Astrocyte (in vitro differentiated cells and primary cell): ENCODE results near the gene AGTRAP. TPM values are rescaled to one million over a fixed set of nuclear protein-coding genes. Genes with fewer than 3 reads are reported as not detected.

Experiments used
- DNase-seq: peaks from one replicate; pipeline ENCODE4 v3.0.0-alpha.2; 2010; ENCODE audit warnings: low read depth
- FAIRE-seq: peaks from 2 replicates; lab custom pipeline; 2011; peaks lifted over from hg19 to GRCh38; lab: Jason Lieb, UNC
- H2AFZ ChIP-seq: 2 replicates; pipeline ENCODE4 v1.6.0; 2012; ENCODE audit warnings: low read depth, low read length, inconsistent platforms
- H3K27ac ChIP-seq: 2 replicates; pipeline ENCODE4 v1.5.1; 2011; ENCODE audit warnings: low read depth, low read length, inconsistent platforms
- H3K27me3 ChIP-seq: 2 replicates; pipeline ENCODE4 v1.6.0; 2011; ENCODE audit warnings: low read length, inconsistent platforms; ENCODE audit not compliant: insufficient read depth
- H3K36me3 ChIP-seq: 2 replicates; pipeline ENCODE4 v1.5.1; 2011; ENCODE audit warnings: low read length, inconsistent platforms; ENCODE audit not compliant: insufficient read depth
- H3K4me1 ChIP-seq: 2 replicates; pipeline ENCODE4 v1.5.1; 2011; ENCODE audit warnings: low read length, inconsistent platforms; ENCODE audit not compliant: insufficient read depth
- H3K4me2 ChIP-seq: 2 replicates; pipeline ENCODE4 v1.6.0; 2012; ENCODE audit warnings: low read length, inconsistent platforms
- H3K4me3 ChIP-seq: 2 replicates; pipeline ENCODE4 v1.5.1; 2011; ENCODE audit warnings: low read depth, mild to moderate bottlenecking, low read length, inconsistent platforms; ENCODE audit not compliant: insufficient read depth
- H3K79me2 ChIP-seq: 2 replicates; pipeline ENCODE4 v1.6.0; 2012; ENCODE audit warnings: mild to moderate bottlenecking, low read length, inconsistent platforms; ENCODE audit not compliant: insufficient read depth
- H3K9ac ChIP-seq: 2 replicates; pipeline ENCODE4 v1.6.0; 2012; ENCODE audit warnings: mild to moderate bottlenecking, low read length, inconsistent platforms
- H3K9me3 ChIP-seq: 2 replicates; pipeline ENCODE4 v1.5.1; 2012; ENCODE audit warnings: low read depth, mild to moderate bottlenecking, low read length, inconsistent platforms; ENCODE audit not compliant: insufficient read depth
- H4K20me1 ChIP-seq: 2 replicates; pipeline ENCODE4 v1.6.0; 2012; ENCODE audit warnings: low read length, inconsistent platforms; ENCODE audit not compliant: insufficient read depth
- H3K27ac Mint-ChIP-seq: one replicate; pipeline ENCODE4 v1.8.0; 2021; ENCODE audit warnings: mild to moderate bottlenecking, mixed read lengths; ENCODE audit not compliant: unreplicated experiment
- H3K27me3 Mint-ChIP-seq: one replicate; pipeline ENCODE4 v1.8.0; 2021; ENCODE audit warnings: low read depth, mixed read lengths; ENCODE audit not compliant: unreplicated experiment
- H3K36me3 Mint-ChIP-seq: one replicate; pipeline ENCODE4 v1.8.0; 2021; ENCODE audit warnings: low read depth, mixed read lengths; ENCODE audit not compliant: unreplicated experiment
- H3K4me1 Mint-ChIP-seq: one replicate; pipeline ENCODE4 v1.8.0; 2021; ENCODE audit warnings: low read depth, mixed read lengths; ENCODE audit not compliant: unreplicated experiment
- H3K4me3 Mint-ChIP-seq: one replicate; pipeline ENCODE4 v1.8.0; 2021; ENCODE audit warnings: mild to moderate bottlenecking, moderate library complexity, mixed read lengths; ENCODE audit not compliant: unreplicated experiment
- H3K9me3 Mint-ChIP-seq: one replicate; pipeline ENCODE4 v1.8.0; 2021; ENCODE audit warnings: mild to moderate bottlenecking, mixed read lengths; ENCODE audit not compliant: unreplicated experiment
- EZH2 ChIP-seq: IDR thresholded peaks from 2 replicates; pipeline ENCODE4 v1.6.1; 2012; ENCODE audit warnings: mild to moderate bottlenecking, low read length, inconsistent platforms; ENCODE audit not compliant: insufficient read depth
- total RNA-seq: library from RNA; stranded (reverse); gene quantifications from 2 replicates; pipeline ENCODE4 v1.2.1, GENCODE V29; 2021
- TF ChIP-seq, protein P1 (sequence below): IDR thresholded peaks from 2 replicates; pipeline ENCODE4 v1.5.1; 2011; ENCODE audit warnings: low read depth, mild to moderate bottlenecking, inconsistent platforms, low read length, moderate library complexity; ENCODE audit not compliant: insufficient read depth

AGTRAP gene
- total RNA-seq, 1 donor from 2014 or later = 38.7 TPM

- Mint-ChIP-seq H3K36me3 (no peaks in the 10 kb centered on the region), H3K9me3 (no peaks in the 10 kb centered on the region), H3K27me3 (peaks cover 37% of the 10 kb centered on the region), H3K4me3 (no peak overlapping the region), H3K4me1 (no peaks in the 10 kb centered on the region), H3K27ac (no peak overlapping the region)
- H4K20me1 ChIP-seq = no peaks in the 10 kb centered on the region
- H3K27ac ChIP-seq = no peak overlapping the region
- no peak for FAIRE-seq
- no peak overlapping the region for H2AFZ ChIP-seq
- no peaks in the 10 kb centered on the region for H3K36me3 ChIP-seq
- H3K9me3 ChIP-seq = no peaks in the 10 kb centered on the region
- H3K9ac ChIP-seq = no peak overlapping the region
- H3K4me1 ChIP-seq = peaks cover 3% of the 10 kb centered on the region
- H3K4me3 ChIP-seq = no peak overlapping the region
- H3K27me3 ChIP-seq = peaks cover 2% of the 10 kb centered on the region
- TF ChIP-seq, protein P1, sequence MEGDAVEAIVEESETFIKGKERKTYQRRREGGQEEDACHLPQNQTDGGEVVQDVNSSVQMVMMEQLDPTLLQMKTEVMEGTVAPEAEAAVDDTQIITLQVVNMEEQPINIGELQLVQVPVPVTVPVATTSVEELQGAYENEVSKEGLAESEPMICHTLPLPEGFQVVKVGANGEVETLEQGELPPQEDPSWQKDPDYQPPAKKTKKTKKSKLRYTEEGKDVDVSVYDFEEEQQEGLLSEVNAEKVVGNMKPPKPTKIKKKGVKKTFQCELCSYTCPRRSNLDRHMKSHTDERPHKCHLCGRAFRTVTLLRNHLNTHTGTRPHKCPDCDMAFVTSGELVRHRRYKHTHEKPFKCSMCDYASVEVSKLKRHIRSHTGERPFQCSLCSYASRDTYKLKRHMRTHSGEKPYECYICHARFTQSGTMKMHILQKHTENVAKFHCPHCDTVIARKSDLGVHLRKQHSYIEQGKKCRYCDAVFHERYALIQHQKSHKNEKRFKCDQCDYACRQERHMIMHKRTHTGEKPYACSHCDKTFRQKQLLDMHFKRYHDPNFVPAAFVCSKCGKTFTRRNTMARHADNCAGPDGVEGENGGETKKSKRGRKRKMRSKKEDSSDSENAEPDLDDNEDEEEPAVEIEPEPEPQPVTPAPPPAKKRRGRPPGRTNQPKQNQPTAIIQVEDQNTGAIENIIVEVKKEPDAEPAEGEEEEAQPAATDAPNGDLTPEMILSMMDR = no peak
- no peak for TF ChIP-seq EZH2
- no peaks in the 10 kb centered on the region for H3K79me2 ChIP-seq
- peak overlapping the region; percentile 76 for H3K4me2 ChIP-seq
- DNase-seq = no peak
Measured at GRCh38 chr1:11720033-11720376, 15.9 kb upstream of the AGTRAP start.

DNA sequence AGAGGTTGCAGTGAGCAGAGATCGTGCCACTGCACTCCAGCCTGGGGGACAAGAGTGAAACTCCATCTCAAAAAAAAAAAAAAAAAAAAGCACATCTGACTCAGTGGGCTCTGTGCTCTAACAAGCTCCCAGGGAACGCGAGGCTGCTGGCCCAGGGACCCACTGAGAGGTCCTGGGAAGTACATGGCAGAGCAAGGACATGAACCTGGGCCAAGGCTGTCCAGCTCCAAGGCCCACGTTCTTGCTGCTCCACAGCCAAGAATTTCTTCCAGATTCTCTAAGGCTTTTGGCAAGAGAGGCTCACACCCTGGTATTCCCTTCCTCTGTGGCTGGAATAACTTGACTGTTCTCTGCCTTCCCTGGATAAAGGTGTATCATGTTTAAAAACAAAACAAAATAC, 15.4 kb upstream of the AGTRAP start:
- Mint-ChIP-seq H3K27ac (no peak overlapping the region), H3K4me1 (no peaks in the 10 kb centered on the region), H3K9me3 (no peaks in the 10 kb centered on the region), H3K4me3 (no peak overlapping the region), H3K27me3 (peaks cover 36% of the 10 kb centered on the region), H3K36me3 (no peaks in the 10 kb centered on the region)
- H4K20me1 ChIP-seq = no peaks in the 10 kb centered on the region
- H2AFZ ChIP-seq = no peak overlapping the region
- H3K79me2 ChIP-seq = no peaks in the 10 kb centered on the region
- no peaks in the 10 kb centered on the region for H3K36me3 ChIP-seq
- FAIRE-seq (no peak), DNase-seq (no peak)
- H3K27me3 ChIP-seq = peaks cover 2% of the 10 kb centered on the region
- no peaks in the 10 kb centered on the region for H3K9me3 ChIP-seq
- H3K9ac ChIP-seq = no peak overlapping the region
- no peak overlapping the region for H3K4me3 ChIP-seq
- TF ChIP-seq, protein P1 = no peak
- TF ChIP-seq EZH2 = no peak
- H3K27ac ChIP-seq = no peak overlapping the region
- no peak overlapping the region for H3K4me2 ChIP-seq
- H3K4me1 ChIP-seq = peaks cover 3% of the 10 kb centered on the region

DNA sequence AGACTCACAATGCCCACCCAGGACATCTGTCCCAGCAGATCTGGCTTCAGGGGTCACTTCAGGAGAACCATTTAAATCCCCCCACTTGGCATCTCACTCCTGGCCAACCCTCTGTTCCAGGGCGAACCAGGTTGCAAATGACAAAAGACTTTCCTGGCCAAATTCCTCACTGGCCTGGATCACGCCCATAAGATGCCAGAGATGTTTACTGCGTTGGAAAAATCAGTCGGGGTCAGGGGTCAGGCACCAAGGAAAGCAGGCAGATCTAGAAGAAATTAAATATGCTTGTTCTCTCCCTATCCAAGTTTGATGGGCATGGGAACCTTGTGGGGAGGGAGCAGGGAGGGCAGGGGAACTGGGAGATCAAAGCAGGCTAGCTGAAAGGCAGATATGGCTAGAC, 14.6 kb upstream of the AGTRAP start:
- H3K4me3 ChIP-seq = no peak overlapping the region
- peaks cover 2% of the 10 kb centered on the region for H3K27me3 ChIP-seq
- peaks cover 3% of the 10 kb centered on the region for H3K4me1 ChIP-seq
- H3K4me3 Mint-ChIP-seq = no peak overlapping the region
- no peak overlapping the region for H3K27ac Mint-ChIP-seq
- no peak for TF ChIP-seq EZH2
- TF ChIP-seq, protein P1 = no peak
- H3K9ac ChIP-seq = no peak overlapping the region
- no peak for FAIRE-seq
- no peak overlapping the region for H3K4me2 ChIP-seq
- H3K9me3 Mint-ChIP-seq = no peaks in the 10 kb centered on the region
- H3K9me3 ChIP-seq = no peaks in the 10 kb centered on the region
- no peaks in the 10 kb centered on the region for H3K36me3 ChIP-seq
- no peak overlapping the region for H3K27ac ChIP-seq
- peaks cover 30% of the 10 kb centered on the region for H3K27me3 Mint-ChIP-seq
- H3K79me2 ChIP-seq = no peaks in the 10 kb centered on the region
- no peak overlapping the region for H2AFZ ChIP-seq
- H3K4me1 Mint-ChIP-seq = no peaks in the 10 kb centered on the region
- no peaks in the 10 kb centered on the region for H3K36me3 Mint-ChIP-seq
- no peak for DNase-seq
- no peaks in the 10 kb centered on the region for H4K20me1 ChIP-seq
